IMR-90 (cell line): ENCODE results near the gene FAM131C. TPM values are rescaled to one million over a fixed set of nuclear protein-coding genes. Genes with fewer than 3 reads are reported as not detected.

Source experiments
- ATAC-seq: fragments of 200-7000 bp; cut with Tn5 transposase; 2 replicates; pipeline ENCODE4 v1.9.1; 2020; ENCODE audit warnings: low read depth, mild to moderate bottlenecking, moderate library complexity
- BruUV-seq: library from RNA; stranded (reverse); fragments of 400-500 nt; replicated peaks from 2 replicates; lab custom pipeline; 2021; lab: Mats Ljungman, UMichigan
- CTCF ChIA-PET: fragments of 300-600 bp; formaldehyde crosslinking; extraction: SDS; loops from one replicate; lab custom pipeline; 2021; ENCODE audit warnings: antibody characterized with exemption; lab: Yijun Ruan, JAX
- POLR2A ChIA-PET: fragments of 300-600 bp; sonication (Branson Sonifier 250); formaldehyde crosslinking; loops from one replicate; lab custom pipeline; 2022; ENCODE audit warnings: antibody characterized with exemption; ENCODE audit not compliant: unreplicated experiment; lab: Charles Lee
- DNase-seq: peaks from one replicate; pipeline ENCODE4 v3.0.0; 2013
- H2AFZ ChIP-seq: replicated peaks from 2 replicates; pipeline ENCODE3; 2013; ENCODE audit warnings: low read length, mild to moderate bottlenecking; ENCODE audit not compliant: poor library complexity
- H2AK5ac ChIP-seq: 2 replicates; pipeline ENCODE4 v1.6.1; 2013; ENCODE audit warnings: low read depth, low read length, inconsistent platforms
- H2AK9ac ChIP-seq: replicated peaks from 2 replicates; pipeline ENCODE3; 2013; ENCODE audit warnings: mild to moderate bottlenecking, low read depth, low read length, moderate library complexity; ENCODE audit not compliant: poor library complexity
- H2BK120ac ChIP-seq: 2 replicates; pipeline ENCODE4 v1.6.1; 2013; ENCODE audit warnings: low read depth, low read length, inconsistent platforms
- H2BK15ac ChIP-seq: 3 replicates; pipeline ENCODE4 v1.6.1; 2013; ENCODE audit warnings: low read depth, low read length, inconsistent platforms
- H2BK20ac ChIP-seq: 2 replicates; pipeline ENCODE4 v1.6.1; 2013; ENCODE audit warnings: low read depth, mild to moderate bottlenecking, inconsistent platforms, low read length, moderate library complexity
- H2BK5ac ChIP-seq: 2 replicates; pipeline ENCODE4 v1.6.1; 2013; ENCODE audit warnings: mild to moderate bottlenecking, low read depth, low read length, inconsistent platforms; ENCODE audit not compliant: poor library complexity, severe bottlenecking
- H3K14ac ChIP-seq: replicated peaks from 2 replicates; pipeline ENCODE4 v1.6.1; 2013; ENCODE audit warnings: low read depth, low read length, inconsistent platforms
- H3K18ac ChIP-seq: 2 replicates; pipeline ENCODE4 v1.6.1; 2013; ENCODE audit warnings: low read depth, low read length, control low read depth
- H3K23ac ChIP-seq: 2 replicates; pipeline ENCODE4 v1.6.1; 2013; ENCODE audit warnings: low read depth, low read length, inconsistent platforms
- H3K27ac ChIP-seq: 2 replicates; pipeline ENCODE4 v1.5.1; 2013; ENCODE audit warnings: mild to moderate bottlenecking, control low read depth, low read length; ENCODE audit not compliant: insufficient read depth
- H3K27me3 ChIP-seq: 2 replicates; pipeline ENCODE4 v1.6.1; 2013; ENCODE audit warnings: low read length; ENCODE audit not compliant: control insufficient read depth, insufficient read depth
- H3K36me3 ChIP-seq: 2 replicates; pipeline ENCODE4 v1.6.1; 2013; ENCODE audit warnings: low read length, mixed read lengths; ENCODE audit not compliant: control insufficient read depth, insufficient read depth
- H3K4ac ChIP-seq: 2 replicates; pipeline ENCODE4 v1.6.1; 2013; ENCODE audit warnings: low read depth, low read length, inconsistent platforms
- H3K4me1 ChIP-seq: 2 replicates; pipeline ENCODE4 v1.6.1; 2013; ENCODE audit warnings: low read length, mixed read lengths; ENCODE audit not compliant: control insufficient read depth, insufficient read depth
- H3K4me2 ChIP-seq: 2 replicates; pipeline ENCODE4 v1.6.1; 2013; ENCODE audit warnings: low read depth, mild to moderate bottlenecking, control low read depth, low read length, moderate library complexity
- H3K4me3 ChIP-seq: 2 replicates; pipeline ENCODE4 v1.5.1; 2013; ENCODE audit warnings: low read depth, mild to moderate bottlenecking, control low read depth, low read length, moderate library complexity; ENCODE audit not compliant: insufficient read depth
- H3K56ac ChIP-seq: 2 replicates; pipeline ENCODE4 v1.6.1; 2013; ENCODE audit warnings: low read length, inconsistent platforms; ENCODE audit not compliant: insufficient read depth; ENCODE audit errors: extremely low read depth
- H3K79me1 ChIP-seq, 2 experiments: 2 replicates each; pipeline ENCODE4 v1.6.1; 2013; ENCODE audit warnings: low read length in 2 of 2, inconsistent platforms in 1 of 2, low read depth in 1 of 2
- H3K9ac ChIP-seq: 2 replicates; pipeline ENCODE4 v1.6.1; 2013; ENCODE audit warnings: low read depth, low read length, control low read depth
- H3K9me1 ChIP-seq: 2 replicates; pipeline ENCODE4 v1.6.1; 2013; ENCODE audit warnings: low read length, inconsistent platforms; ENCODE audit not compliant: insufficient read depth
- H3K9me3 ChIP-seq: 2 replicates; pipeline ENCODE4 v1.6.1; 2013; ENCODE audit warnings: low read length; ENCODE audit not compliant: control insufficient read depth, insufficient read depth
- H4K20me1 ChIP-seq: 2 replicates; pipeline ENCODE4 v1.6.1; 2013; ENCODE audit warnings: low read length, inconsistent platforms; ENCODE audit not compliant: insufficient read depth
- H4K5ac ChIP-seq: 2 replicates; pipeline ENCODE4 v1.6.1; 2013; ENCODE audit warnings: mild to moderate bottlenecking, low read depth, low read length, control low read depth
- H4K8ac ChIP-seq, 2 experiments: 2 replicates each; pipeline ENCODE4 v1.6.1; 2013; ENCODE audit warnings: low read depth in 2 of 2, low read length in 2 of 2, control low read depth in 1 of 2, inconsistent platforms in 1 of 2
- H4K91ac ChIP-seq: 2 replicates; pipeline ENCODE4 v1.6.1; 2013; ENCODE audit warnings: low read depth, low read length, inconsistent platforms; ENCODE audit not compliant: insufficient read depth
- BHLHE40 ChIP-seq: fragments of 150-350 bp; IDR thresholded peaks from 2 replicates; pipeline ENCODE4 v1.6.1; 2016; ENCODE audit warnings: mild to moderate bottlenecking, low read depth, low read length
- CHD1 ChIP-seq: IDR thresholded peaks from 2 replicates; pipeline ENCODE4 v1.6.1; 2012; ENCODE audit warnings: low read depth, low read length, improper control_type of control experiment
- MAFK ChIP-seq: IDR thresholded peaks from 2 replicates; pipeline ENCODE4 v1.6.1; 2012; ENCODE audit warnings: low read depth, low read length, improper control_type of control experiment
- MAZ ChIP-seq: IDR thresholded peaks from 2 replicates; pipeline ENCODE4 v1.6.1; 2012; ENCODE audit warnings: low read depth, mild to moderate bottlenecking, low read length, improper control_type of control experiment, moderate library complexity, borderline replicate concordance
- MXI1 ChIP-seq: IDR thresholded peaks from 2 replicates; pipeline ENCODE4 v1.6.1; 2012; ENCODE audit warnings: low read depth, mild to moderate bottlenecking, low read length, moderate library complexity, borderline replicate concordance
- NFE2L2 ChIP-seq: fragments of 150-350 bp; IDR thresholded peaks from 2 replicates; pipeline ENCODE4 v1.6.1; 2016; ENCODE audit warnings: low read depth, mild to moderate bottlenecking, low read length
- POLR2A ChIP-seq: IDR thresholded peaks from 2 replicates; pipeline ENCODE4 v1.6.1; 2012; ENCODE audit warnings: mild to moderate bottlenecking, low read depth, low read length
- RCOR1 ChIP-seq: IDR thresholded peaks from 2 replicates; pipeline ENCODE4 v1.6.1; 2012; ENCODE audit warnings: mild to moderate bottlenecking, low read length, improper control_type of control experiment; ENCODE audit not compliant: insufficient replicate concordance
- SMC3 ChIP-seq: fragments of 150-350 bp; IDR thresholded peaks from 2 replicates; pipeline ENCODE4 v1.6.1; 2016; ENCODE audit warnings: low read depth, mild to moderate bottlenecking, antibody characterized with exemption, low read length, moderate library complexity
- WGBS, 2 experiments: methylation state at CpG; one replicate each; pipeline versions ENCODE4 v1.1.5 to v1.1.7; 2013; ENCODE audit warnings: missing lambda C conversion rate in 2 of 2; ENCODE audit not compliant: insufficient read length in 1 of 2; ENCODE audit errors: extremely low coverage in 2 of 2; 5-methylcytosine and 5-hydroxymethylcytosine counted together
- dilution Hi-C: fragments of 300-500 bp; cut with HindIII; formaldehyde crosslinking; loops from one replicate; pipeline ENCODE4 v1.14.3; 2018; ENCODE audit warnings: low sequenced_read_pairs; ENCODE audit not compliant: unreplicated experiment
- in situ Hi-C: fragments of 300-500 bp; cut with MboI; formaldehyde crosslinking; loops from 3 replicates; pipeline ENCODE4 v1.14.3; 2019; ENCODE audit warnings: low sequenced_read_pairs, inconsistent platforms, mixed read lengths
- intact Hi-C: fragments of 100-400 bp; cut with micrococcal nuclease; formaldehyde crosslinking; loops from 2 replicates; pipeline ENCODE4 v1.10.0; 2022
- polyA plus RNA-seq, 3 experiments: library from polyadenylated mRNA; depleted of rRNA; stranded (reverse); fragments of >200 nt; gene quantifications; 2 replicates each; pipeline ENCODE4 v1.2.3, GENCODE V29; 2012; ENCODE audit warnings: low replicate concordance in 1 of 3
- total RNA-seq: library from RNA; depleted of rRNA; stranded (reverse); fragments of >200 nt; gene quantifications from 2 replicates; pipeline ENCODE4 v1.2.3, GENCODE V29; 2012
- TF ChIP-seq, protein P1 (sequence below): fragments of 150-350 bp; IDR thresholded peaks from 2 replicates; pipeline ENCODE4 v1.6.1; 2016; ENCODE audit warnings: low read depth, mild to moderate bottlenecking, low read length, moderate library complexity, borderline replicate concordance
- TF ChIP-seq, protein P2 (sequence below): conservative IDR thresholded peaks from 2 replicates; pipeline ENCODE4 v1.5.1; 2012; ENCODE audit warnings: mild to moderate bottlenecking, low read depth, low read length, improper control_type of control experiment
- TF ChIP-seq, protein P3 (sequence below): fragments of 150-350 bp; IDR thresholded peaks from 2 replicates; pipeline ENCODE4 v1.6.1; 2017; ENCODE audit warnings: mild to moderate bottlenecking, antibody characterized with exemption, low read length, low read depth

The FAM131C gene
- total and polyA plus RNA-seq, 2 of the 4 experiments (the other 2 are of a cell fraction): 0.18 to 1.0 TPM

DNA sequence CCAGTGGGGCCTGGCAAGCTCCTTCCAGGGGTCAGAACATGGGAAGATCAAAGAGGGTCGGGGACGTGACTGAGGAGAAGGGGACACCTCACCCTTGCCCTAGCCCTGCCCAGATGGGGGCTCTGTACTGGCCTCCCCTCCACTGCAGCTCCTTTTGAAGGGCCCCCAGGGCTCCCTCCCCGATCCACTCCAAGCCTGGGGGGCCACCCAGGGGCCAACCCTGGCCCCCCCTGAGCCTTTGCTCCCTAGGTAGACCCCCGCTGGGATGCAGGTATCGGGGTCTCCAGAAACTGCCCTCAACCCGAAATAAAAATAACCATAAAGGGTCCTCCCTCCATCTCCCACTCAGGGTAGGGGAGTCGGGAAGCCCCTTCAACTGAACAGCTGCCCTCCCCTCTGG, 37.4 kb upstream of the FAM131C start:
- H3K4me3 ChIP-seq: no peak overlapping the region
- no peak overlapping the region for H3K27ac ChIP-seq
- H2AK9ac ChIP-seq: no peak overlapping the region
- H4K91ac ChIP-seq: no peak overlapping the region
- H2AK5ac ChIP-seq: no peak overlapping the region
- H3K36me3 ChIP-seq: no peaks in the 10 kb centered on the region
- TF ChIP-seq RCOR1: no peak
- no peak for TF ChIP-seq MXI1
- TF ChIP-seq CHD1: no peak
- TF ChIP-seq SMC3: no peak
- TF ChIP-seq, protein P1, sequence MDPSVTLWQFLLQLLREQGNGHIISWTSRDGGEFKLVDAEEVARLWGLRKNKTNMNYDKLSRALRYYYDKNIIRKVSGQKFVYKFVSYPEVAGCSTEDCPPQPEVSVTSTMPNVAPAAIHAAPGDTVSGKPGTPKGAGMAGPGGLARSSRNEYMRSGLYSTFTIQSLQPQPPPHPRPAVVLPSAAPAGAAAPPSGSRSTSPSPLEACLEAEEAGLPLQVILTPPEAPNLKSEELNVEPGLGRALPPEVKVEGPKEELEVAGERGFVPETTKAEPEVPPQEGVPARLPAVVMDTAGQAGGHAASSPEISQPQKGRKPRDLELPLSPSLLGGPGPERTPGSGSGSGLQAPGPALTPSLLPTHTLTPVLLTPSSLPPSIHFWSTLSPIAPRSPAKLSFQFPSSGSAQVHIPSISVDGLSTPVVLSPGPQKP: no peak
- no peak for TF ChIP-seq MAFK
- no peak for TF ChIP-seq BHLHE40
- TF ChIP-seq NFE2L2: no peak
- TF ChIP-seq, protein P2, sequence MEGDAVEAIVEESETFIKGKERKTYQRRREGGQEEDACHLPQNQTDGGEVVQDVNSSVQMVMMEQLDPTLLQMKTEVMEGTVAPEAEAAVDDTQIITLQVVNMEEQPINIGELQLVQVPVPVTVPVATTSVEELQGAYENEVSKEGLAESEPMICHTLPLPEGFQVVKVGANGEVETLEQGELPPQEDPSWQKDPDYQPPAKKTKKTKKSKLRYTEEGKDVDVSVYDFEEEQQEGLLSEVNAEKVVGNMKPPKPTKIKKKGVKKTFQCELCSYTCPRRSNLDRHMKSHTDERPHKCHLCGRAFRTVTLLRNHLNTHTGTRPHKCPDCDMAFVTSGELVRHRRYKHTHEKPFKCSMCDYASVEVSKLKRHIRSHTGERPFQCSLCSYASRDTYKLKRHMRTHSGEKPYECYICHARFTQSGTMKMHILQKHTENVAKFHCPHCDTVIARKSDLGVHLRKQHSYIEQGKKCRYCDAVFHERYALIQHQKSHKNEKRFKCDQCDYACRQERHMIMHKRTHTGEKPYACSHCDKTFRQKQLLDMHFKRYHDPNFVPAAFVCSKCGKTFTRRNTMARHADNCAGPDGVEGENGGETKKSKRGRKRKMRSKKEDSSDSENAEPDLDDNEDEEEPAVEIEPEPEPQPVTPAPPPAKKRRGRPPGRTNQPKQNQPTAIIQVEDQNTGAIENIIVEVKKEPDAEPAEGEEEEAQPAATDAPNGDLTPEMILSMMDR: no peak
- no peak for TF ChIP-seq MAZ
- TF ChIP-seq POLR2A: no peak
- TF ChIP-seq, protein P3, sequence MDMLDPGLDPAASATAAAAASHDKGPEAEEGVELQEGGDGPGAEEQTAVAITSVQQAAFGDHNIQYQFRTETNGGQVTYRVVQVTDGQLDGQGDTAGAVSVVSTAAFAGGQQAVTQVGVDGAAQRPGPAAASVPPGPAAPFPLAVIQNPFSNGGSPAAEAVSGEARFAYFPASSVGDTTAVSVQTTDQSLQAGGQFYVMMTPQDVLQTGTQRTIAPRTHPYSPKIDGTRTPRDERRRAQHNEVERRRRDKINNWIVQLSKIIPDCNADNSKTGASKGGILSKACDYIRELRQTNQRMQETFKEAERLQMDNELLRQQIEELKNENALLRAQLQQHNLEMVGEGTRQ: no peak
- H2BK120ac ChIP-seq: no peak overlapping the region
- H2BK20ac ChIP-seq: no peak overlapping the region
- DNase-seq: no peak
- intact Hi-C loops (no loop called here), dilution Hi-C loops (no loop called here), in situ Hi-C loops (no loop called here)
- CTCF ChIA-PET: no interaction called here
- H3K56ac ChIP-seq: no peak overlapping the region
- H2BK5ac ChIP-seq: no peak overlapping the region
- no peak overlapping the region for H3K9ac ChIP-seq
- H3K4me2 ChIP-seq: no peak overlapping the region
- peaks cover 4% of the 10 kb centered on the region for H3K9me3 ChIP-seq
- no peak overlapping the region for H2BK15ac ChIP-seq
- H4K5ac ChIP-seq: no peak overlapping the region
- H3K27me3 ChIP-seq: no peaks in the 10 kb centered on the region
- no peak for ATAC-seq
- no peak overlapping the region for H4K8ac ChIP-seq
- H3K79me1 ChIP-seq: no peaks in the 10 kb centered on the region; a peak in 1 of 4 replicates
- no peak overlapping the region for H3K4ac ChIP-seq
- no peaks in the 10 kb centered on the region for H4K20me1 ChIP-seq
- no TSS peak for BruUV-seq
- H2AFZ ChIP-seq: no peak overlapping the region
- 90% methylated on average over 2 of the region's 7 CpGs; no CpG with 5 or more reads in 1 of the 2 experiments for WGBS, 2 experiments
- H3K14ac ChIP-seq: no peak overlapping the region
- H3K4me1 ChIP-seq: peaks cover 18% of the 10 kb centered on the region
- POLR2A ChIA-PET: no interaction called here
- H3K18ac ChIP-seq: no peak overlapping the region
- no peak overlapping the region for H3K23ac ChIP-seq
- no peaks in the 10 kb centered on the region for H3K9me1 ChIP-seq
